Activated naive CD8-positive, alpha-beta T cell treated with anti-CD3 and anti-CD28 coated beads, Interleukin-2, amount 50 U/mL, for 24 hours (primary cell): Measurements from ENCODE around the gene MRPL50.

Experiments used
- ATAC-seq: fragments of 150-1000 bp; cut with Tn5 transposase; one replicate; pipeline ENCODE4 v1.10.0; 2021
- DNase-seq: peaks from one replicate; pipeline ENCODE4 v3.0.0; 2021
- H3K27ac Mint-ChIP-seq: one replicate; pipeline ENCODE4 v1.8.0; 2021; ENCODE audit warnings: mild to moderate bottlenecking, mixed read lengths
- H3K27me3 Mint-ChIP-seq: one replicate; pipeline ENCODE4 v1.8.0; 2021; ENCODE audit warnings: mixed read lengths
- H3K36me3 Mint-ChIP-seq: one replicate; pipeline ENCODE4 v1.8.0; 2021; ENCODE audit warnings: low read depth, mixed read lengths
- H3K4me1 Mint-ChIP-seq: one replicate; pipeline ENCODE4 v1.8.0; 2021; ENCODE audit warnings: mixed read lengths
- H3K4me3 Mint-ChIP-seq: one replicate; pipeline ENCODE4 v1.8.0; 2021; ENCODE audit warnings: mild to moderate bottlenecking, moderate library complexity, mixed read lengths
- H3K9me3 Mint-ChIP-seq: one replicate; pipeline ENCODE4 v1.8.0; 2021; ENCODE audit warnings: mixed read lengths

Gene MRPL50

DNA sequence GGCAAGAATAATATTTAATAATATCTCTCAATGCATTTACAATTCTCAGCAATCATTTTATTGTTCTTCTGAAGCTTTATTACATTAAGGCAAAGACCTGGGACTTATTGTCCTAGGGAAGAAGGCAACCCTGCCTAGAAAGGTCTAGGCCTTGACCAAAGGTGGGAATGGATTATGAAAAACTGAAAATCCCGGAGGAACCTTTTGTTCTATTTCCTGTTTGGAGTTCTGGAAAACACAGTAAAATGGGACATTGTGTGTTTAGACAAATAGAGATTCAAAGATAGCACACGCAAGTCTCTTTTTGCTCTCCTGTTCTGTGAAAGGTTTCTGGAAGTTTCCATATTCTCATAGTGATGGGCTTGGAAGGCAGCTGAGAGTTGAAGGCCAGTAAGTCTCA lies 44.7 kb downstream of the MRPL50 start:
- Mint-ChIP-seq H3K4me1 (no peaks in the 10 kb centered on the region), H3K27ac (no peak overlapping the region), H3K4me3 (no peak overlapping the region), H3K36me3 (no peaks in the 10 kb centered on the region), H3K9me3 (no peaks in the 10 kb centered on the region), H3K27me3 (peaks cover 2% of the 10 kb centered on the region)
- no peak for ATAC-seq
- DNase-seq: no peak

DNA sequence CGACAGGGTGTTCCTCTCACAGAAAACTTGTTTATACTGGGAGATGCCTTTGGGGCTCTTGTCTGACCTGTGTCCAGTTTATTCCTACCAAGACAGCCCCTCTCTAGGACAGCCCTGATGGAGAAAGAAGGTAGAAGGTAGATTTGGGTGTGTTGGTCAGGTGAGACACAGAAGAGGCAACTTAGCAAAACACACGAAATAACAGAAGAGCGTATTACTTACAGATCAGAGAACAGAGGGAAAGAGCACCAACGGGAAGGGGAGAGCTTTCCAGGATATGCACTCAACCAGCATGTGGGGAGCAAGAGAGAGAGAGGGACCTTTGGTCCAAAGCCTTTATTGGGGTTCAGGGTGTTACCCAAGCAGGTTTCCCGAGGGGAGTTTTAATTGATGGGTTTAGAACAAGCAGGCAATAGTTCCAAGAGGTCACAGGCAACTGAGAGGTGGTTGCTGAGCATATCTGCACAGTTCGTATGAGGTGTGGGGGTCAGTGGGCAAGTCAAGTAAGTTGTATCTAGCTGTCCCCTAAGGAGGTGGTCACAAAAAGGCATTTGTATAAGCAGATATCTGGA lies 45.4 kb downstream of the MRPL50 start:
- no peak for ATAC-seq
- no peaks in the 10 kb centered on the region for H3K9me3 Mint-ChIP-seq
- no peak for DNase-seq
- no peaks in the 10 kb centered on the region for H3K36me3 Mint-ChIP-seq
- no peak overlapping the region for H3K27ac Mint-ChIP-seq
- no peak overlapping the region for H3K4me3 Mint-ChIP-seq
- no peaks in the 10 kb centered on the region for H3K4me1 Mint-ChIP-seq
- peaks cover 2% of the 10 kb centered on the region for H3K27me3 Mint-ChIP-seq

DNA sequence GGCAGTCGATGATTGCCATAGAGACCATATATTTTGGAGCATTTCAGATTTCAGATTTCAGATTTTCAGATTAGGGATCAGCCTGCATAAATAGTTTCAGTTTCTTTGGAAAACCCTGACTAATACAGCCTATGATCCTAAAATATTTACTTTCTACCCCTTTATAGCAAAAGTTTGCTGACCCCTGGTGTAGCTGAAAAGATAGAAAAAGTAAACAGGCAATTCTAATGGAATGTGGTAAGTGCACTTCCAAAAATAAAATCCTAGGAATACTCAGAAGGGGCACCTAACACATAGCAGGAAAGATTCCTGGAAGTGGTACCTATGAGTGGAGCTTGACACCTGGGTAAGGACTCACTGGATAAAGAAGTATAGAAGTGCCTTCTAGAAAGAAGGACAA lies 48.1 kb downstream of the MRPL50 start:
- no peak overlapping the region for H3K27ac Mint-ChIP-seq
- H3K27me3 Mint-ChIP-seq: peaks cover 2% of the 10 kb centered on the region
- no peaks in the 10 kb centered on the region for H3K9me3 Mint-ChIP-seq
- no peak overlapping the region for H3K4me3 Mint-ChIP-seq
- no peak for DNase-seq
- H3K4me1 Mint-ChIP-seq: no peaks in the 10 kb centered on the region
- ATAC-seq: no peak
- no peaks in the 10 kb centered on the region for H3K36me3 Mint-ChIP-seq

DNA sequence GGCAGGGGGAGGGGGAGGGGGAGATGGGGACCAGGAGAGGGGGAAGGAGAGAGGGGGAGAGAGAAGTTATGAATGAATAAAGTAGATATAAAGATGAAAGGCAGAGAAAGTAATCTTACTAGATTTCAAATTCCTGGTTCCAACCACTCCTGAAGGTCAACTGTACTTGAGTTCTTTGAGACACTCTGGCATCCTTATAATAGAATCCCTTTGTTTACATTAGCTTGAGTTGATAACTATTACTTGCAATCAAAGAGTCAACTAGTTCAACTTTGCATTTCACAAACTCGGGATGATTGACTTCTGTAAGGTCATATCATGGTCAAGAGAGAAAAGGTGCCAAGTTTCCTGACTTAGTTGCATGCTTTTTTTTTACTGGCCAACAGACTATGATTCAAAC lies 55.8 kb downstream of the MRPL50 start:
- H3K9me3 Mint-ChIP-seq: no peaks in the 10 kb centered on the region
- no peak for DNase-seq
- H3K4me1 Mint-ChIP-seq: no peaks in the 10 kb centered on the region
- H3K36me3 Mint-ChIP-seq: no peaks in the 10 kb centered on the region
- no peak overlapping the region for H3K4me3 Mint-ChIP-seq
- H3K27ac Mint-ChIP-seq: no peak overlapping the region
- ATAC-seq: no peak
- peaks cover 11% of the 10 kb centered on the region for H3K27me3 Mint-ChIP-seq

DNA sequence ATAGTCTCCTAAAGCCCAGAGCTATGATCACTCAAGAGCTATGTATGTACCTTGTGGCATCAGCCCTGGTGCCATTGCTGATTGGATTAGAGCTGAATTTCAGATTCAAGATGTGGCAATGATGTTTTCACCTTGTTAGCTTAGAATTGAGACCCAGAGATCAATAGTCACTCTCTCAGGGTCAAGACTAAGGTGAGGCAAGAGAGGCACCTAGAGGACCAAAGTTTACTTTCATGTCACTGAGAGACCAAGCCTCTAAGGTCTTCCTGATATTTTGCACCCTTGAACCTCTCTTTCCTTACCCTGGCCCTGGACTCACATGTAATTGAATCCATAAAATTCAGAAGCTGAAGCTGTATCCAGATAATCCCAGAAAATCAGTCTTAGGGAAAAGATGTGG lies 56.5 kb downstream of the MRPL50 start:
- H3K4me3 Mint-ChIP-seq: no peak overlapping the region
- H3K9me3 Mint-ChIP-seq: no peaks in the 10 kb centered on the region
- DNase-seq: no peak
- H3K4me1 Mint-ChIP-seq: no peaks in the 10 kb centered on the region
- ATAC-seq: no peak
- no peak overlapping the region for H3K27ac Mint-ChIP-seq
- peaks cover 11% of the 10 kb centered on the region for H3K27me3 Mint-ChIP-seq
- H3K36me3 Mint-ChIP-seq: no peaks in the 10 kb centered on the region
